HG03354 (cell line): ENCODE measurements around the gene VOPP1.

Experiments
- ATAC-seq: cut with Tn5 transposase; IDR thresholded peaks from one replicate; pipeline ENCODE4 v1.9.1; 2021; ENCODE audit warnings: mild to moderate bottlenecking; ENCODE audit not compliant: unreplicated experiment, poor library complexity, severe bottlenecking

VOPP1 gene

DNA sequence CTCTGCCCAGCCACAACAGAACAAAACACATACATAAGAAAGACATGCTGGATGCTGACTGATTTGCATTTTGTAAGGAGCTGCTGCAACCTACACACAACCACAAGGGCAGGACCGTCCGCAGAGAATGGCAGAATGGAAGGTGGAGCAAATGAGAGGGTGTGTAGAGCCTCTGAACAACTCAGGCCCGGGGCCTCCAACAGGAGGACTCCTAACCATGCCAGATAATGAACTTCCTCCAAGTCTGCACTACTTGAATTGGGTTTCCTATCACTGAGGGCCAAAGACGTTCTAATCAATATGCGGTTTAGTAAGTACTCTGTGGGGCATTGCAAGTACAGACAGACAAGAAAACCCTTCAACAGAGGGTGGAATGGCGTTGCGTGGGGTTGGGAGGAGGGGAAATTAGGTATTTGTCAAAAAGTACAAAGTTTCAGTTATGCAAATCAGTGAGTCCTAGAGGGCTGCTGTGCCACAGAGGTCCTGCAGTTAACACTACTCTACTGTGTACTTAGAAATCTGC, 14.6 kb downstream of the VOPP1 start:
- peak; percentile 90 for ATAC-seq

GRCh38 chr7:55556492-55556891, 15.8 kb downstream of the VOPP1 start:
- no peak for ATAC-seq

- ATAC-seq: peak; percentile 21
These were observed 16.3 kb downstream of the VOPP1 start for GRCh38 chr7:55556031-55556430.

DNA sequence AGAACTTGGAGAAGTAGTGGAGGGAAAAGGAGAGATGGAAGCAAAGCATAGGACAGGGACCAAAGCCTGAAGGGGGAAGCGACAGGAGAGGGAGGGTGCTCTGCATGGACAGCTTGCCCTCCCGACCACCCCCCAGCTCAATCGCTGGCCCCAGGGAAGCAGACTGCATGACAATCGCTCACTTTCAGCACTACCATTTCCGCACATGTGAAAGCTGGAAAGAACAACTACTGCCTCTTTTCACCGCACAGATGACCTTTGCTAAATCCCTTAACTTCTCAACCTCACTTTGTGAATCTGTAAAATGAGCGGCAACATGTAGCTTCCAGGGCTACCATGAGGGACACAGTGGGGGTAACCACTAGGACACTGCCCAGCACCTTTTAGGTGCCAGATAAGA, 17.1 kb downstream of the VOPP1 start:
- ATAC-seq: no peak

DNA sequence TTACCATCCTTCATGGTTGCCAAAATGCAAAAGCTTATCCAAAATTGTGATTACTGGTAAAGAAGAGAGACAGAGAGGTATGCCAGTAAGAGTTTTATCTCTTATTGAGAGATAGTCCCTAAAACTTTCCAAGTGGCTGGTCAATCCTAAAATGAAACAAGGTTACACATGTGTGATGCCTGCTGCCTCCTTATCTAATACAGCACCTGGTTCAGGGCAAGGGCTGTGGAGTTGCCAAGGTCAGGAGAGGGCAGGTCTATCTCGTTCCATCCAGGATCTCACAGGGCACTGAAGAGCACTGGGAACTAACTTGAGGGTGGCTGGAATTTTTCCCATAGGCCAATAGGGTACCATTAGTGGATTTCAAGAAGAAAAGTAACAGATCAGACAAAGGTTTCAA, 18.3 kb downstream of the VOPP1 start:
- ATAC-seq: no peak

GRCh38 chr7:55553024-55553345, 19.3 kb downstream of the VOPP1 start:
- ATAC-seq: no peak

- no peak for ATAC-seq
These were observed 19.8 kb downstream of the VOPP1 start for GRCh38 chr7:55552320-55553023.

DNA sequence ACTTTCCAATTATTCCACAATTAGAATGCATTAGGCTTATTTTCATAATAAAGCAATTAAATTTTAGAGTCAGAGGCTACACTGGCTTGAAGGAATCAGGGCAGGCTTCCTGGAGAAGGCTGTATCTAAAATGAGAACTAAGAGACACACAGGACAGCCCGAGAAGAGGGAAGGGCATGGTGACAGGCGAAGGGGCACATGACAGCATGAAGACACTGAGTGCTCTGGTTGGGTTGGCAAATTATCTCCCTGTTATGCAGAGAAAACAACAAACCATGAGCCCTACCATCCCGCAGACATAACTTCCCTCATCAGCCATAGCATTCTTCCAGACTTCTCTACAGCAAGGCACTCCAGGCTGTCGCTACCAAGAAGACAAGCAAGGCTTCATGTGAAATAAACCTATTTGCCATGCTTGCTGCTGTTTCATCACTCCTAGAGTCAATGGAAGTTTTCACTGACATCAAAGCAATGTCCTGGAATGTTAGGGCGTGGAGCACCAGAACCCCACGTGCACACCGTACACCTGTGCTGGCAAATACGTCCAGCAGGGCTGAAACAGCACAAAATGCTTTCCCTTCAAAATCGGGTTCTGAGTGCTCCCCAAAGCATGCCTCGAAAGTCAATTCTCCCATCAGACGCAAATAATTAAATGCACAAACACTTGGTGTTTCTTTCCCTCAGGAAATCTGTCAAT, 21.3 kb downstream of the VOPP1 start:
- ATAC-seq: no peak

DNA sequence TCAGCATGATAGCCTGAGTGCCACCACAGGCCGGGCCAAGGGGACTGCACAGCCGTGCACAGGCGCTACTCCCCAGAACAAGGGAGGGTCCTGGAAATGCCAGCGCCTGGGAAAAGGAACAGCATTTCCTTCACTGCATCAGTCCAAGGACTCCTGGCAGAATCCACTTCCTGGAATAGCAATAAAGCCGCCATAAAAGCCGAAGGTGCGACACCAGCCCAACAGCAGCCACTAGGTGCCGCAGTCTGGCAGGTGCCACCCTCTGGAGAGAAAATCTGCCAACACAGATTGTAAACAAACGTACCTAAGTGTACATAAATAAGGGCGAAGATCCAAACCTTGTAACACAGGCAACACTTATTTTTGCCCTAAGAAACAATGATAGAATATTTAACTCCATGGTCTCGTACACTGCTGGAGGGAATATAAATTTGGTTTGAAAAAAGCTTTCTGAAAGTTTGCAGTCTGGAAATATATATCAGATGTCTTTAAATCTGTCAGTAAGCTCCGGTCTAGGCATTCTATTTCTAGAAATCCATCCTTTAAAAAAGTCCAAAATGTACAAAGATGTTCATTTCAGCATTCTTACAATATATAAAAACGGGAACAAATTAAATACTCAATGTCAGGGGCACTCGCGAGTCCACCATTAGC, 22.2 kb downstream of the VOPP1 start:
- no peak for ATAC-seq

- ATAC-seq: peak; percentile 63
These were observed 22.8 kb downstream of the VOPP1 start for GRCh38 chr7:55549457-55549856.

- peak; percentile 42 for ATAC-seq
These were observed 24.0 kb downstream of the VOPP1 start for GRCh38 chr7:55548295-55548731.

GRCh38 chr7:55546814-55547213, 25.5 kb downstream of the VOPP1 start:
- peak; percentile 39 for ATAC-seq

DNA sequence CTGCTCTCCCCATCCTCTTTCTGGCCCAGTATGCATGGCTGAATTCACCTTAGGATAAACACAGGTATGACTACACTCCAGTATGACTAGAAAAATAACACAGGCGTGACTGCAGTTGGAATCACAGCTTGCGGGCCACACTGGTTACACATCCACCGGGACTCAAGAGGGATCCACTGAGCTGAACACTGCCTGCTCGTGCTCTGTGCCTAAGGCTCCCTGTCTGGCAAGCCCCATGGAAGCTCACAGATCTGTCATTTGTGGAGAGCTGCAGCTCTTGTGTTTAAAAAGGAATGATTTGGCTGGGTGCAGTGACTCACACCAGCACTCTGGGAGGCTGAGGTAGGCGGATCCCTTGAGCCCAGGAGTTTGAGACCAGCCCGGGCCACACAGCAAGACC, 26.8 kb downstream of the VOPP1 start:
- no peak for ATAC-seq

DNA sequence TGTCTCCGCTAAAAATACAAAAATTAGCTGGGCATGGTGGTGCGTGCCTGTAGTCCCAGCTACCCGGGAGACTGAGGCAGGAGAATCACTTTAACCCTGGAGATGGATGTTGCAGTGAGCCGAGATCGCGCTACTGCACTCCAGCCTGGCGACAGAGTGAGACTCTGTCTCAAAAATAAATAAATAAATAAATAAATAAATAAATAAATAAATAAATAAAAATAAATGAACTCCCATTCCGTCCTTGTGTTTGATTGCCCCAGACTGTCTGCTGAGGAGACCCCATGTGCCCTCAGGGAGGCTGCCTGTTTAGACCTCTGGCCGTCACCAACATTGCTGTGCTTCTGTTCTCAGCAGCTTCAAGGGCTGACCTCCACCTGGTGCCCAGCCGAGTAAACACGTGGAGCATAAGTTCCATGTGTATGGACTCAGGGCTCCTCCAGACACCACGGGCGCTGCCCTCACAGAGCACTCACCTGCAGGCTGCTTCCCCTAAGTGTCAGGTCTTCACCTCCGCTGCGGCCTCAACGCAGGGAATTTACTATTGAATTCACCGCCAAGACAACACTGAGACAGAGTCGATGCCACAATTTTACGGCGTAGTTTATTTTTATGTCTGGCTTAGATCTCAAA, 32.0 kb downstream of the VOPP1 start:
- no peak for ATAC-seq

DNA sequence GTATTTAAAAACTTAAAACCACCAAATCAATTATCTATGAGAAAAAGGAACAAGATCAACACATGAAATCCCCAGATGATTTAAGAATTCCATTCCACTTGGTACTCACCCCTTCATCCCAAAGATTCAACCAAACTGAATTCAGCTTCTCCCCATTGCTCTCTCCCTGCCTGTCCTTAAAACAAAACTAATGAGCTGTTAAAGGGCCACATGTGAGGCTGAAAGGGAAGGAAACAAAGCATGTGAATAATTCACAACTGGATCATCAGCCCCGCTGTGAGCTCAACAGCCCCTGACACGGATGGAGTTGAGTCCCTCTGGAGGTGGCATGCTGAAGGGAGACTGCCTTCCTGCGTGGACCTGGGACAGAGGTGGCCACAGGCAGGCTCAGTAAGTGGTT, 32.9 kb downstream of the VOPP1 start:
- no peak for ATAC-seq

DNA sequence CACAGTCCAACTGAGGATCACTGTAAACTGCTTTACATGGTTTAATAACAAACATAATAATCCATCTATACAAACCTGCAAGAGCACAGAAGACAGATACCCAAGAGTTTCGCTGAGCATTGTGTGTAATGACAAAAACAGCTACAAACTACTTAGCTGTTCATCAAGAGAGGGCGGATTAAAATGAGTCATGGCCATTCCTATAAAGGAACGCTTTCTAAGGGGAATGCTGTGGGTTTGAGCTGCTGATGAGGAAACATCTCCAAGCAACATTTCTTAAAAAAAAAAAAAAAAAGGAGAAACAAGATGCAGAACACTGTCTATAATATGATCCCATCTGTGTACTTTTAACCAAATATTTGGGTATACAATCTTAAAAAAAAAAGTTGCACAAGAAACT, 33.8 kb downstream of the VOPP1 start:
- ATAC-seq: no peak

GRCh38 chr7:55537458-55537990, 34.8 kb downstream of the VOPP1 start:
- no peak for ATAC-seq

- no peak for ATAC-seq
These were observed 35.5 kb downstream of the VOPP1 start for GRCh38 chr7:55536619-55537457.

DNA sequence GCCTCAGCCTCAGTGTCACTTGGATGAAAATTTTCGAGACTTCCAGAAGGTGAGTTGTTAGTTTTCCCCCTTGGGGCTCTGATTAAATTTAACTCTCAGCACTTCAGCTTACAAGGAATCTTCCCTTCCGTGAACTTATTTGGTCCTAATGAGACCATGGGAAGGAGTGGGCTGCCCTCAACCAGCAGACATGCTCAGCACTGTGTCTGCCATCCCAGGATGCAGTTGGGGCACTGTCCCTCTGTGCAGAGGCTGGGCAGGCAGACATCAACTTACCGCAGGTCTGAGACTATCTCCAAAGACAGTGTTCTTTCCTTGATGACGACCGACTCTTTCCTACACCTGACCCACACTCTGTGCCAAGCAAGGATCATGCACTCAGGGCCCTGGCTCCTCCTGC, 36.7 kb downstream of the VOPP1 start:
- ATAC-seq: no peak
